ENCODE results near the gene MMP11. TPM values are rescaled to one million over a fixed set of nuclear protein-coding genes. Genes with fewer than 3 reads are reported as not detected.
A peak's percentile ranks its signal among the peaks of the same experiment; 100 is the strongest.

Gene MMP11
- total and polyA plus RNA-seq, 5 experiments from 2014 or later, result 2.1 to 6.5 (median 3.8) TPM

- H3K27me3 Mint-ChIP-seq, result no peaks in the 10 kb centered on the region
- ATAC-seq (peak; percentile 50 to 74), DNase-seq (peak in 8 of 10 donors; percentile 35 to 72 (median 48))
- H3K4me3 Mint-ChIP-seq, result peak overlapping the region; percentile 75 to 89 (median 84)
- POLR2A ChIA-PET, result interaction anchor here (0.6 to 8.2 kb wide), 9 partner anchors 9 to 150 kb away, joined by 3 to 65 read pairs (median 6); partner anchors contain the start of genes MIF, SLC2A11, SMARCB1 and VPREB3
- peaks cover 18 to 54% (median 50%) of the 10 kb centered on the region in 4 donors for H3K4me1 Mint-ChIP-seq
- H3K9me3 Mint-ChIP-seq, result no peaks in the 10 kb centered on the region
- H3K27ac Mint-ChIP-seq, result peak overlapping the region; percentile 86 to 95 (median 92)
- H3K36me3 Mint-ChIP-seq, result peaks cover 0 to 2% (median 0%) of the 10 kb centered on the region in 3 donors
These were observed 9.1 kb upstream of the MMP11 start for GRCh38 chr22:23763579-23763945.

- no peaks in the 10 kb centered on the region for H3K9me3 Mint-ChIP-seq
- H3K4me1 Mint-ChIP-seq, result peaks cover 18 to 56% (median 50%) of the 10 kb centered on the region in 4 donors
- H3K36me3 Mint-ChIP-seq, result peaks cover 0 to 2% (median 0%) of the 10 kb centered on the region in 3 donors
- H3K4me3 Mint-ChIP-seq, result peak overlapping the region; percentile 75 to 89 (median 84)
- H3K27me3 Mint-ChIP-seq, result no peaks in the 10 kb centered on the region
- DNase-seq, result peak in 1 of 10 donors; percentile 35
- no peak for ATAC-seq
- POLR2A ChIA-PET, result interaction anchor here (0.9 to 8.2 kb wide), 6 partner anchors 10 to 130 kb away, joined by 3 to 65 read pairs (median 8); partner anchors contain the start of genes MIF, SMARCB1, VPREB3 and ZNF70
- peak overlapping the region; percentile 48 to 95 (median 90) for H3K27ac Mint-ChIP-seq
These were observed 8.7 kb upstream of the MMP11 start for GRCh38 chr22:23763954-23764353.

- Mint-ChIP-seq H3K9me3 (no peaks in the 10 kb centered on the region), H3K4me1 (peaks cover 18 to 63% (median 53%) of the 10 kb centered on the region in 4 donors), H3K36me3 (peaks cover 0 to 2% (median 0%) of the 10 kb centered on the region in 3 donors), H3K27me3 (no peaks in the 10 kb centered on the region), H3K27ac (peak overlapping the region; percentile 9 to 91 (median 70)), H3K4me3 (peak overlapping the region; percentile 39 to 85 (median 56))
- peak in 1 of 10 donors; percentile 52 for DNase-seq
- ATAC-seq, result no peak
- POLR2A ChIA-PET, result interaction anchor here (0.8 to 8.2 kb wide), 5 partner anchors 9 to 81 kb away, joined by 3 to 65 read pairs (median 4); partner anchors contain the start of genes SMARCB1 and ZNF70
These were observed 7.5 kb upstream of the MMP11 start for GRCh38 chr22:23764899-23765881.

- DNase-seq (no peak), ATAC-seq (peak in 1 of 2 donors; percentile 3)
- H3K4me1 Mint-ChIP-seq, result peaks cover 17 to 71% (median 59%) of the 10 kb centered on the region in 4 donors
- peak overlapping the region in 8 of 10 donors; percentile 26 to 90 (median 66) for H3K27ac Mint-ChIP-seq
- H3K36me3 Mint-ChIP-seq, result peaks cover 0 to 2% (median 0%) of the 10 kb centered on the region in 3 donors
- no peaks in the 10 kb centered on the region for H3K9me3 Mint-ChIP-seq
- POLR2A ChIA-PET, result interaction anchor here (0.8 to 8.2 kb wide), 9 partner anchors 8 to 90 kb away, joined by 3 to 65 read pairs (median 4); partner anchors contain the start of genes SLC2A11, SMARCB1, VPREB3 and ZNF70
- peak overlapping the region; percentile 65 to 90 (median 82) for H3K4me3 Mint-ChIP-seq
- H3K27me3 Mint-ChIP-seq, result no peaks in the 10 kb centered on the region
These were observed 5.4 kb upstream of the MMP11 start for GRCh38 chr22:23767303-23767672.

GRCh38 chr22:23767673-23768548, 4.7 kb upstream of the MMP11 start, which contains the start of gene CHCHD10:
Gene CHCHD10 (minus strand): TSS chr22:23767972. CDS start chr22:23767874, 98 bp downstream.
- no peaks in the 10 kb centered on the region for H3K27me3 Mint-ChIP-seq
- H3K9me3 Mint-ChIP-seq, result no peaks in the 10 kb centered on the region
- POLR2A ChIA-PET, result interaction anchor here (0.9 to 8.2 kb wide), 6 partner anchors 9 to 51 kb away, joined by 3 to 65 read pairs (median 6); partner anchors contain the start of genes SMARCB1, VPREB3 and ZNF70
- peaks cover 13 to 67% (median 55%) of the 10 kb centered on the region in 4 donors for H3K4me1 Mint-ChIP-seq
- peaks cover 0 to 2% (median 0%) of the 10 kb centered on the region in 3 donors for H3K36me3 Mint-ChIP-seq
- peak within 1 kb of the TSS; percentile 80 to 90 (median 83) for H3K4me3 Mint-ChIP-seq
- ATAC-seq (peak; percentile 67 to 70), DNase-seq (peak; percentile 59 to 83 (median 75))
- H3K27ac Mint-ChIP-seq, result peak within 1 kb of the TSS; percentile 58 to 92 (median 75)

GRCh38 chr22:23769321-23769965, 3.2 kb upstream of the MMP11 start:
- peak overlapping the region in 8 of 10 donors; percentile 10 to 85 (median 42) for H3K4me3 Mint-ChIP-seq

GRCh38 chr22:23772315-23772648, 367 bp upstream of the MMP11 start:
- H3K4me3 Mint-ChIP-seq, result peak overlapping the region; percentile 59 to 80 (median 70)
- no peaks in the 10 kb centered on the region for H3K9me3 Mint-ChIP-seq
- ATAC-seq (no peak), DNase-seq (no peak)
- H3K4me1 Mint-ChIP-seq, result peaks cover 9 to 33% (median 28%) of the 10 kb centered on the region in 4 donors
- POLR2A ChIA-PET, result interaction anchor here (0.8 to 5.4 kb wide), 7 partner anchors 9 to 86 kb away, joined by 3 to 29 read pairs (median 4); partner anchors contain the start of genes C22orf15 and SMARCB1
- H3K27me3 Mint-ChIP-seq, result no peaks in the 10 kb centered on the region
- H3K36me3 Mint-ChIP-seq, result no peaks in the 10 kb centered on the region
- peak overlapping the region in 5 of 10 donors; percentile 25 to 60 (median 47) for H3K27ac Mint-ChIP-seq

More at GRCh38 chr22:23769321-23769965, 3.2 kb upstream of the MMP11 start:
- DNase-seq, result peak in 1 of 10 donors; percentile 60
- POLR2A ChIA-PET, result interaction anchor here (0.7 to 8.2 kb wide), 2 partner anchors 18 to 89 kb away, joined by 3 to 65 read pairs; partner anchors contain the start of gene SMARCB1
- no peaks in the 10 kb centered on the region for H3K27me3 Mint-ChIP-seq
- ATAC-seq, result no peak
- peaks cover 0 to 2% (median 0%) of the 10 kb centered on the region in 3 donors for H3K36me3 Mint-ChIP-seq
- no peaks in the 10 kb centered on the region for H3K9me3 Mint-ChIP-seq
- peak overlapping the region in 3 of 10 donors; percentile 22 to 67 (median 22) for H3K27ac Mint-ChIP-seq
- peaks cover 17 to 59% (median 48%) of the 10 kb centered on the region in 4 donors for H3K4me1 Mint-ChIP-seq

- DNase-seq, result no peak
- Mint-ChIP-seq H3K9me3 (no peaks in the 10 kb centered on the region), H3K36me3 (no peaks in the 10 kb centered on the region), H3K4me3 (peak overlapping the region; percentile 14 to 83 (median 71)), H3K27ac (peak overlapping the region in 6 of 10 donors; percentile 14 to 62 (median 43)), H3K27me3 (no peaks in the 10 kb centered on the region), H3K4me1 (peaks cover 9 to 30% (median 27%) of the 10 kb centered on the region in 4 donors)
- no peak for ATAC-seq
- POLR2A ChIA-PET, result interaction anchor here (2.1 to 5.4 kb wide), 3 partner anchors 11 to 84 kb away, joined by 5 to 29 read pairs (median 7); partner anchors contain the start of genes C22orf15, SLC2A11 and SMARCB1
These were observed 949 bp downstream of the MMP11 start for GRCh38 chr22:23773483-23774113.

GRCh38 chr22:23774114-23774921, 1.7 kb downstream of the MMP11 start:
- POLR2A ChIA-PET, result interaction anchor here (0.8 to 5.4 kb wide), 6 partner anchors 10 to 83 kb away, joined by 3 to 29 read pairs (median 6); partner anchors contain the start of genes C22orf15, SLC2A11, SMARCB1 and ZNF70
- DNase-seq, result peak in 1 of 10 donors; percentile 32
- Mint-ChIP-seq H3K36me3 (no peaks in the 10 kb centered on the region), H3K9me3 (no peaks in the 10 kb centered on the region), H3K27me3 (no peaks in the 10 kb centered on the region), H3K27ac (peak overlapping the region in 2 of 10 donors; percentile 9 to 22), H3K4me3 (peak overlapping the region in 5 of 10 donors; percentile 4 to 58 (median 28)), H3K4me1 (peaks cover 9 to 28% (median 27%) of the 10 kb centered on the region in 4 donors)
- ATAC-seq, result no peak

All from naive thymus-derived CD8-positive, alpha-beta T cell (primary cell).